Large intestine (tissue), 3 donors: ENCODE data around the gene SLC41A3. TPM values are rescaled to one million over a fixed set of nuclear protein-coding genes. Genes with fewer than 3 reads are reported as not detected.
"Not testable (repeated sequence)": the region's sequence is repeated elsewhere in the genome, so short reads cannot be mapped to it uniquely, and the experiment has no call there.

Experiments used
- DNase-seq, 2 donors: peaks; one replicate each; pipeline versions ENCODE4 v3.0.0 to v3.0.0-alpha.2; 2013
- H3K27ac ChIP-seq: one replicate; pipeline ENCODE4 v1.5.1; 2013; ENCODE audit warnings: low read length
- H3K27me3 ChIP-seq: 2 replicates; pipeline ENCODE4 v1.6.1; 2013; ENCODE audit warnings: low read length; ENCODE audit not compliant: control insufficient read depth, insufficient read depth
- H3K36me3 ChIP-seq: 2 replicates; pipeline ENCODE4 v1.6.1; 2013; ENCODE audit warnings: low read length; ENCODE audit not compliant: control insufficient read depth, insufficient read depth
- H3K4me1 ChIP-seq: one replicate; pipeline ENCODE4 v1.6.1; 2013; ENCODE audit warnings: low read length; ENCODE audit not compliant: control insufficient read depth, insufficient read depth
- H3K4me3 ChIP-seq: one replicate; pipeline ENCODE4 v1.5.1; 2013; ENCODE audit warnings: low read length
- H3K9me3 ChIP-seq: one replicate; pipeline ENCODE4 v1.6.1; 2013; ENCODE audit warnings: mild to moderate bottlenecking, low read depth, low read length, moderate library complexity; ENCODE audit not compliant: control insufficient read depth
- WGBS: methylation state at CpG from one replicate; pipeline ENCODE4 v1.1.5; 2013; ENCODE audit warnings: low lambda C conversion rate; ENCODE audit not compliant: insufficient coverage; 5-methylcytosine and 5-hydroxymethylcytosine counted together
- polyA plus RNA-seq: library from polyadenylated mRNA; unstranded; fragments of 120-200 nt; gene quantifications from one replicate; pipeline ENCODE4 v1.2.1, GENCODE V29; 2013

Gene SLC41A3
- polyA plus RNA-seq, 1 donor, result 32.8 TPM

DNA sequence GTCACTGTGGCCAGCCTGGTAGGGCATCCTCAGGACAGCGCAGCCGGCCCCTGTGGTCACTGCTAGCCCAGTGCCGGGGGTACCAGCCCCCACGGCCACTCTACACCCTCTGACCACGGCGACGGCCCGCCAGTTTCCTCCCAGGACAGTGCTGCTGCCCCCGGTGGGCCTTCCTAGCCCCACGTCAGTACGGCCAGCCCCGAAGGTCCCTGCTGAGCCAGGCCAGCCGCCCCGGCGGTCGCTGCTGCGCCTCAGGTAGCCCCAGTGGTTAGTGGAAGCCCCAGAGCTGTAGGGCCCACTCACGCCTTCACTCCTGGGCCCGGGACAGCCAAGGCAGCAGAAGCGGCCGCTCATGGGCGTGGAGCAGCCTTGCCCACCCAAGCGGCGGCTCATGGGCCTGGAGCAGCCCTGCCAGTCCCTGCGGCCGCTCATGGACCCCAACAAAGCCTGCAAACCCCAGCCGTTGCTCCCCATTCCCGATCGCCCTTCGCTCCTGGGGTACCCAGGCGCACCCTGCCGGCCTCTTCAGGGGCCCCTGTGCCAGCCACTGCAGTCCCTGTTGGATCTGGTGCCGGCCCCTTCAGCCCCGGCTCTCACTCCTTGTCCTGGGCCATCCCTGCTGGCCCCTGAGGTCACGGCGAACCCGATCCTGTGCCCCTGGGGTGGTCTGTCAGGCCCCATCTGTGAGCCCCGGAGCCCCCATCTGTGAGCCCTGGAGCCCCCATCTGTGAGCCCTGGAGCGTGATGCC lies 124.4 kb downstream of the SLC41A3 start:
- peaks cover 10% of the 10 kb centered on the region for H3K27me3 ChIP-seq
- no peaks in the 10 kb centered on the region for H3K4me1 ChIP-seq
- H3K4me3 ChIP-seq, result no peak overlapping the region
- H3K36me3 ChIP-seq, result no peaks in the 10 kb centered on the region
- H3K9me3 ChIP-seq, result peaks cover 16% of the 10 kb centered on the region
- DNase-seq, result no peak
- no peak overlapping the region for H3K27ac ChIP-seq
- no CpG with 5 or more reads among the region's 39 CpGs for WGBS

DNA sequence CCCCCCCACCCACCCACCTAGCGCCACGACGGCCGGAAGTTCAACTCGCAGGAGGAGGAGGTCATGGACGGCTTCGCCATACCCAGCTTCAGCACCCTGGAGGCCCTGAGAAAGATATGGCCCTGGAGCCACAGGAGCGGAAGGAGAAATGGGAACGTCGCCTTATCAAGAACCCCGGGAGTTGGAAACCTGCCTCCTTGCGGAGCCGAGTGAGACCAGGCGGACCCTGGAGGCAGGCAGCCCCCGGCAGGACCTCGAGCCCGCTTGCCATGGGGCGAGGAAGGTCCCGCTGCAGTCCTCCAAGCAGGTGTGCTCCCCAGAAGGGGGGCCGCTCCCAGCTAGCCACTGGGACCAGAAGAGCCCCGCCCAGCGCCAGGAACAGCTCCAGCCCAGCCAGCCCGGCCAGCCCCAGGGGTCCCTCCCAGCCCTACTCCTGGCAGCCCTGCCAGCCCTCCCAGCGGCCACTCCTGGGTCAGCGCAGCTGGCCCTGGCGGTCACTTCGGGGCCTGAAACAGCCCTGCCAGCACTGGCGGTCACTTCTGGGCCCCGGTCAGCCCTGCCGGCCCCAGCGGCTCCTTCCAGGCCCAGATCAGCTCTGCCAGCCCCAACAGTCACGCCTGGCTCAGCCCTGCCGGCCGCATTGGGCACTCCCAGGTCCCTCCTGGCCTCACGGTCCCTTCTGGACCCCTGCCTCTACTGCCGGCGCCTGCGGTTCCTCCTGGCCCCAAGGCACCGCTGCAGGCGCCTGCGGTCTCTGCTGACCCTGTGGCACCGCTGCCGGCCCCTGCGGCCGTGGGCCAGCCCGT lies 125.2 kb downstream of the SLC41A3 start:
- H3K4me3 ChIP-seq, result no peak overlapping the region
- no CpG with 5 or more reads among the region's 46 CpGs for WGBS
- H3K4me1 ChIP-seq, result no peaks in the 10 kb centered on the region
- DNase-seq, result no peak
- H3K27ac ChIP-seq, result no peak overlapping the region
- peaks cover 7% of the 10 kb centered on the region for H3K27me3 ChIP-seq
- no peaks in the 10 kb centered on the region for H3K36me3 ChIP-seq
- H3K9me3 ChIP-seq, result peaks cover 16% of the 10 kb centered on the region

DNA sequence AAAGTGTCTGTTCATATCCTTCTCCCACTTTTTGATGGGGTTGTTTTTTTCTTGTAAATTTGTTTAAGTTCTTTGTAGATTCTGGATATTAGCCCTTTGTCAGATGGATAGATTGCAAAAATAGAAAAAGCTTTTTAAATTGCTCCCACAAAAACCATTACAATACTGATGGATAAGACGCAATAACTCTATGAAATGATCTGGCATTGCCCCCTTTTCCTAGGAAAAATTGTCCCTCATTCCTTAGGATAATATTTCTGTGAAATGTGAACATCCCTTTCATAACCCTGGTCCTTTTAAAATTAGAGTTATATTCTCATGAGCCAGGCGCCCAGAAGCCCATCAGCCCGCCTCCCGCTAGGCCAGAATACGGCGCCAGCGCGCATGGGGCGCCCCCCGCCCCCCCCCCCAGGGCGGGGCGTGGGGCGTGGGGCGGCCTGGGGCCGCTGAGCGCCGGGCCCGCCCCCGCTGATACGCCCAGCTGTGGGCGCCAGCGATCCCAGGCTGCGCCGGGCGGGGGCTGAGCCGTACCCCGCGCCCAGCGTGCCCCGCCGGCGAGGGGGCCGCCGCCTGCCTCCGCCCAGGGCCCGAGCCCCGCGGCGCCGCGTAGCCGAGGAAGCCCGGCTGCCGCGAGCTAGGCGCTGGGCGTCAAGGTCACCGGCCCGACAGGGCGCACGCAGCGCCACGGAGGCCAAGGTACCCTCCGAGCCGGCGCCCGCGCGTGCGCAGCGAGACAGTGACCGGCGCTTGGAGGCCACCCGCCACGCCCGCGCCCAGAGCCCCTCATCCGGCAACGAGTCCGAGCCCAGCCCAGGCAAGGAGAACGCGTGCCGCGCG lies 126.0 kb downstream of the SLC41A3 start:
- no peak for DNase-seq
- peaks cover 7% of the 10 kb centered on the region for H3K27me3 ChIP-seq
- no peaks in the 10 kb centered on the region for H3K4me1 ChIP-seq
- H3K4me3 ChIP-seq, result no peak overlapping the region
- H3K36me3 ChIP-seq, result no peaks in the 10 kb centered on the region
- H3K9me3 ChIP-seq, result peaks cover 16% of the 10 kb centered on the region
- 33% methylated on average over 1 of the region's 75 CpGs for WGBS
- no peak overlapping the region for H3K27ac ChIP-seq

DNA sequence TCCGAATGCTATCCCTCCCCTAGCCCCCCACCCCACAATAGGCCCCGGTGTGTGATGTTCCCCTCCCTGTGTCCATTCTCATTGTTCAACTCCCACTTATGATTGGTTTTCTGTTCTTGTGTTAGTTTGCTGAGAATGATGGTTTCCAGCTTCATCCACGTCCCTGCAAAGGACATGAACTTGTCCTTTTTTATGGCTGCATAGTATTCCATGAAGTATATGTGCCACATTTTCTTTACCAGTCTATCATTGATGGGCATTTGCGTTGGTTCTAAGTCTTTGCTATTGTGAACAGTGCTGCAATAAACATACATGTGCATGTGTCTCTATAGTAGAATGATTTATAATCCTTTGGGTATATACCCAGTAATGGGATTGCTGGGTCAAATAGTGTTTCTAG lies 126.9 kb downstream of the SLC41A3 start:
- WGBS, result no CpG with 5 or more reads among the region's 4 CpGs

More for the DNA sequence above, 126.9 kb downstream of the SLC41A3 start:
- not testable (repeated sequence) for H3K4me1 ChIP-seq, H3K27me3 ChIP-seq, DNase-seq, H3K4me3 ChIP-seq, H3K27ac ChIP-seq, H3K36me3 ChIP-seq
- peaks cover 16% of the 10 kb centered on the region for H3K9me3 ChIP-seq

Other genes with a start within 250 kb of the SLC41A3 start
- 0.19 TPM for gene ROPN1B, start 114.9 kb downstream of the SLC41A3 start, polyA plus RNA-seq
- 40.4 TPM for gene ALDH1L1, start 96.5 kb upstream of the SLC41A3 start, polyA plus RNA-seq